GM23338 (cell line): ENCODE data around the gene KCTD4. TPM values are rescaled to one million over a fixed set of nuclear protein-coding genes. Genes with fewer than 3 reads are reported as not detected.

Source experiments
- ATAC-seq: fragments of 200-7000 bp; cut with Tn5 transposase; 3 replicates; pipeline ENCODE4 v1.9.1; 2020
- DNase-seq: peaks from one replicate; pipeline ENCODE4 v3.0.0-alpha.2; 2015; ENCODE audit warnings: low spot score
- H2AFZ ChIP-seq: fragments of 200-600 bp; sonication (generic); 2 replicates; pipeline ENCODE4 v1.8.0; 2016; ENCODE audit warnings: antibody characterized with exemption, mild to moderate bottlenecking, moderate library complexity
- H3F3A ChIP-seq: fragments of 200-600 bp; sonication (generic); replicated peaks from 2 replicates; pipeline ENCODE4 v1.8.0; 2017; ENCODE audit warnings: antibody characterized with exemption, mixed run types, low read depth
- H3K27ac ChIP-seq: fragments of 200-600 bp; sonication (generic); 2 replicates; pipeline ENCODE4 v1.6.1; 2016; ENCODE audit warnings: low read depth
- H3K27me3 ChIP-seq: fragments of 200-600 bp; sonication (generic); 2 replicates; pipeline ENCODE4 v1.8.0; 2016; ENCODE audit warnings: mild to moderate bottlenecking, mixed run types, moderate library complexity; ENCODE audit not compliant: insufficient read depth
- H3K36me3 ChIP-seq: fragments of 200-600 bp; sonication (generic); 2 replicates; pipeline ENCODE4 v1.8.0; 2016; ENCODE audit warnings: mild to moderate bottlenecking; ENCODE audit not compliant: insufficient read depth
- H3K4me1 ChIP-seq: fragments of 200-600 bp; sonication (generic); 2 replicates; pipeline ENCODE4 v1.8.0; 2016; ENCODE audit warnings: mild to moderate bottlenecking, moderate library complexity; ENCODE audit not compliant: insufficient read depth
- H3K4me2 ChIP-seq: fragments of 200-600 bp; sonication (generic); 2 replicates; pipeline ENCODE4 v1.7.1; 2017; ENCODE audit warnings: mixed run types
- H3K4me3 ChIP-seq: fragments of 200-600 bp; sonication (generic); 2 replicates; pipeline ENCODE4 v1.6.1; 2016; ENCODE audit warnings: mixed run types
- H3K79me2 ChIP-seq: fragments of 200-600 bp; sonication (generic); replicated peaks from 2 replicates; pipeline ENCODE4 v1.8.0; 2017; ENCODE audit warnings: mild to moderate bottlenecking; ENCODE audit not compliant: insufficient read depth
- H3K9me2 ChIP-seq: fragments of 200-600 bp; sonication (generic); 2 replicates; pipeline ENCODE4 v1.8.0; 2017; ENCODE audit not compliant: insufficient read depth
- H4K20me1 ChIP-seq: fragments of 200-600 bp; sonication (generic); replicated peaks from 2 replicates; pipeline ENCODE4 v1.8.0; 2017; ENCODE audit warnings: mild to moderate bottlenecking; ENCODE audit not compliant: insufficient read depth
- H3K27ac Mint-ChIP-seq: 2 replicates; pipeline ENCODE4 v1.8.0; 2020; ENCODE audit warnings: inconsistent platforms, mild to moderate bottlenecking, moderate library complexity, mixed read lengths
- H3K27me3 Mint-ChIP-seq: 3 replicates; pipeline ENCODE4 v1.8.0; 2022; ENCODE audit warnings: low read depth, mild to moderate bottlenecking, moderate library complexity, mixed read lengths, inconsistent platforms; ENCODE audit not compliant: insufficient read depth, poor library complexity
- H3K36me3 Mint-ChIP-seq: 3 replicates; pipeline ENCODE4 v1.8.0; 2021; ENCODE audit warnings: low read depth, mild to moderate bottlenecking, inconsistent platforms, moderate library complexity, mixed read lengths
- H3K4me1 Mint-ChIP-seq: 3 replicates; pipeline ENCODE4 v1.8.0; 2020; ENCODE audit warnings: mild to moderate bottlenecking, inconsistent platforms, mixed read lengths
- H3K4me3 Mint-ChIP-seq: 3 replicates; pipeline ENCODE4 v1.8.0; 2021; ENCODE audit warnings: moderate library complexity, mild to moderate bottlenecking, inconsistent platforms, mixed read lengths
- H3K9me3 Mint-ChIP-seq: 3 replicates; pipeline ENCODE4 v1.8.0; 2020; ENCODE audit warnings: moderate library complexity, mild to moderate bottlenecking, inconsistent platforms, mixed read lengths
- CREB1 ChIP-seq: fragments of 250-450 bp; sonication (Bioruptor Pico); IDR thresholded peaks from 2 replicates; pipeline ENCODE4 v1.5.0; 2020; ENCODE audit warnings: low read depth, mild to moderate bottlenecking, moderate library complexity
- EZH2 ChIP-seq: fragments of 200-600 bp; sonication (generic); IDR thresholded peaks from one replicate; pipeline ENCODE4 v1.8.0; 2017; ENCODE audit warnings: antibody characterized with exemption, mild to moderate bottlenecking, low read depth; ENCODE audit not compliant: unreplicated experiment
- EZH2phosphoT487 ChIP-seq: fragments of 200-600 bp; sonication (generic); IDR thresholded peaks from one replicate; pipeline ENCODE4 v1.8.1; 2018; ENCODE audit warnings: antibody characterized with exemption; ENCODE audit not compliant: unreplicated experiment
- JUNB ChIP-seq: IDR thresholded peaks from one replicate; pipeline ENCODE4 v1.6.1; 2016; ENCODE audit warnings: antibody characterized with exemption; ENCODE audit not compliant: unreplicated experiment
- NANOG ChIP-seq: IDR thresholded peaks from 2 replicates; pipeline ENCODE4 v1.6.1; 2016; ENCODE audit warnings: antibody characterized with exemption, borderline replicate concordance
- REST ChIP-seq: IDR thresholded peaks from one replicate; pipeline ENCODE4 v1.6.1; 2018; ENCODE audit warnings: antibody characterized with exemption; ENCODE audit not compliant: unreplicated experiment
- STAT1 ChIP-seq: IDR thresholded peaks from one replicate; pipeline ENCODE4 v1.6.1; 2016; ENCODE audit warnings: antibody characterized with exemption; ENCODE audit not compliant: unreplicated experiment
- ZNF114 ChIP-seq: fragments of 250-450 bp; sonication (Bioruptor Pico); IDR thresholded peaks from 2 replicates; pipeline ENCODE4 v1.5.0; 2020; ENCODE audit warnings: mild to moderate bottlenecking, moderate library complexity
- ZNF331 ChIP-seq: fragments of 250-450 bp; sonication (Bioruptor Pico); IDR thresholded peaks from 2 replicates; pipeline ENCODE4 v1.5.0; 2020; ENCODE audit warnings: low read depth, mild to moderate bottlenecking, moderate library complexity
- ZNF462 ChIP-seq: fragments of 250-450 bp; sonication (Bioruptor Pico); IDR thresholded peaks from 2 replicates; pipeline ENCODE4 v1.5.0; 2020; ENCODE audit warnings: mild to moderate bottlenecking, moderate library complexity
- polyA plus RNA-seq: library from polyadenylated mRNA; unstranded; fragments of >200 nt; fragmentation: Nextera tagmentation; extraction: Ambion mirVana; gene quantifications from 2 replicates; pipeline ENCODE4 v1.2.1, GENCODE V29; 2016
- total RNA-seq: library from RNA; depleted of rRNA; stranded (reverse); fragments of >200 nt; shearing (Covaris generic); gene quantifications from 2 replicates; pipeline ENCODE4 v1.2.3, GENCODE V29; 2014
- TF ChIP-seq, protein P1 (sequence below): IDR thresholded peaks from 2 replicates; pipeline ENCODE4 v1.6.1; 2016; ENCODE audit warnings: antibody characterized with exemption
- TF ChIP-seq, protein P2 (sequence below), 2 experiments: fragments of 200-600 bp in 1 of 2; sonication (generic) in 1 of 2; conservative IDR thresholded peaks; 2 replicates each; pipeline versions ENCODE4 v1.5.1 to v1.6.1; 2016 to 2017; ENCODE audit warnings: antibody characterized with exemption in 2 of 2, low read depth in 2 of 2, mild to moderate bottlenecking in 2 of 2, moderate library complexity in 1 of 2

Gene KCTD4
- total and polyA plus RNA-seq, 2 experiments from 2014 or later, result 0.24 TPM; not detected in 1

DNA sequence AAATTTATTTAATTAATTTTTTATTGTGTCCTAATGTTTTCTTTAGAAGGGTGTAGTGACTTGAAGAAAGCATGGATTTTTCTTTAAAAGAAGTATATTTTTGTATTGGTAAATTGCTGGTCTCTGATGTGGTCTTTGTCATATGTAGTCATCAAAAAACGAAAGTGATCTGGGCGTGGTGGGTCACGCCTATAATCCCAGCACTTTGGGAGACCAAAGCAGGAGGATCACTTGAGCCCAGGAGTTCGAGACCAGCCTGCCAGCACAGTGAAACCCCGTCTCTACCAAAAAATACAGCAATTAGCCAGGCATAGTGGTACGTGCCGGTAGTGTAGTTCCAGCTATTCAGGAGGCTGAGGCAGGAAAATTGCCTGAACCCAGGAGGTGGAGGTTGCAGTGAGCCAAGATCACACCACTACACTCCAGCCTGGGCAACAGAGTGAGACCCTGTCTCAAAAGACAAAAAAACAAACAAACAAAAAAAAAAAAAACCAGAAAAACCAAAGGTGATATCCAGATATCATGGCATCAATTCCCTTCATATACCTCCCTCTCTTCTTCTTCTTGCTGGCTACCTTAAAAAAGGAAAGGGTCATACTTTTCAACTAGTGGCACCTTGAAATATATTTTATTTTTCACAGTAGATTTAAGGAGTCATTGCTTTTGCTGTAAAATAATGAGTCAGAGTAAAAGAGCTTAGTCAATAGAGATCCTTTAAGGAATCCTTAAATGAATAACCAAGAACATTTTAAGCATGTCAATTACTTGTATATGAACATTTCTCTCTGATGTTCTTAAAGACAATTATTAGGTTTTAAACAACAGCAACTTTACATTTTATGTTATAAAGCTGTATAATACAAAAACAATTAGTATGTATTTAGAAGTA lies 19.9 kb downstream of the KCTD4 start:
- H3K9me2 ChIP-seq, result no peaks in the 10 kb centered on the region
- H3K36me3 ChIP-seq, result no peaks in the 10 kb centered on the region
- TF ChIP-seq REST (no peak), NANOG (no peak), CREB1 (CRISPR knock-in tag) (no peak), EZH2phosphoT487 (no peak), JUNB (no peak), STAT1 (no peak), ZNF331 (no peak), ZNF114 (CRISPR knock-in tag) (no peak), ZNF462 (no peak), EZH2 (no peak)
- TF ChIP-seq, protein P1, sequence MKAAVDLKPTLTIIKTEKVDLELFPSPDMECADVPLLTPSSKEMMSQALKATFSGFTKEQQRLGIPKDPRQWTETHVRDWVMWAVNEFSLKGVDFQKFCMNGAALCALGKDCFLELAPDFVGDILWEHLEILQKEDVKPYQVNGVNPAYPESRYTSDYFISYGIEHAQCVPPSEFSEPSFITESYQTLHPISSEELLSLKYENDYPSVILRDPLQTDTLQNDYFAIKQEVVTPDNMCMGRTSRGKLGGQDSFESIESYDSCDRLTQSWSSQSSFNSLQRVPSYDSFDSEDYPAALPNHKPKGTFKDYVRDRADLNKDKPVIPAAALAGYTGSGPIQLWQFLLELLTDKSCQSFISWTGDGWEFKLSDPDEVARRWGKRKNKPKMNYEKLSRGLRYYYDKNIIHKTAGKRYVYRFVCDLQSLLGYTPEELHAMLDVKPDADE, result no peak
- TF ChIP-seq, protein P2, sequence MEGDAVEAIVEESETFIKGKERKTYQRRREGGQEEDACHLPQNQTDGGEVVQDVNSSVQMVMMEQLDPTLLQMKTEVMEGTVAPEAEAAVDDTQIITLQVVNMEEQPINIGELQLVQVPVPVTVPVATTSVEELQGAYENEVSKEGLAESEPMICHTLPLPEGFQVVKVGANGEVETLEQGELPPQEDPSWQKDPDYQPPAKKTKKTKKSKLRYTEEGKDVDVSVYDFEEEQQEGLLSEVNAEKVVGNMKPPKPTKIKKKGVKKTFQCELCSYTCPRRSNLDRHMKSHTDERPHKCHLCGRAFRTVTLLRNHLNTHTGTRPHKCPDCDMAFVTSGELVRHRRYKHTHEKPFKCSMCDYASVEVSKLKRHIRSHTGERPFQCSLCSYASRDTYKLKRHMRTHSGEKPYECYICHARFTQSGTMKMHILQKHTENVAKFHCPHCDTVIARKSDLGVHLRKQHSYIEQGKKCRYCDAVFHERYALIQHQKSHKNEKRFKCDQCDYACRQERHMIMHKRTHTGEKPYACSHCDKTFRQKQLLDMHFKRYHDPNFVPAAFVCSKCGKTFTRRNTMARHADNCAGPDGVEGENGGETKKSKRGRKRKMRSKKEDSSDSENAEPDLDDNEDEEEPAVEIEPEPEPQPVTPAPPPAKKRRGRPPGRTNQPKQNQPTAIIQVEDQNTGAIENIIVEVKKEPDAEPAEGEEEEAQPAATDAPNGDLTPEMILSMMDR (conservative IDR thresholded peaks at IDR 0.05; ENCODE audit: low read depth in 2 of 2), result no peak
- H3K4me2 ChIP-seq, result no peak overlapping the region
- Mint-ChIP-seq H3K27me3 (peaks cover 2% of the 10 kb centered on the region), H3K27ac (no peak overlapping the region), H3K4me3 (no peak overlapping the region), H3K4me1 (peaks cover 5% of the 10 kb centered on the region; the same call in 2 of the 3 replicates), H3K36me3 (no peaks in the 10 kb centered on the region; the same call in 2 of the 3 replicates), H3K9me3 (no peaks in the 10 kb centered on the region)
- H3K79me2 ChIP-seq, result peaks cover 31% of the 10 kb centered on the region
- no peak for ATAC-seq
- no peaks in the 10 kb centered on the region for H3K27me3 ChIP-seq
- H2AFZ ChIP-seq, result no peak overlapping the region
- H3K4me1 ChIP-seq, result no peaks in the 10 kb centered on the region
- H4K20me1 ChIP-seq, result 0 out of 2 replicates have a peak, but pooled peaks cover 5% of the 10 kb centered on the region
- H3F3A ChIP-seq, result no peaks in the 10 kb centered on the region
- DNase-seq, result no peak
- no peak overlapping the region for H3K27ac ChIP-seq
- H3K4me3 ChIP-seq, result no peak overlapping the region
